Hematopoietic multipotent progenitor cell treated with erythropoietin and hydrocortisone succinate and interleukin-3 and kit ligand, for 4 days (in vitro differentiated cells): ENCODE results near the gene CAV1.

Experiments
- DNase-seq: peaks from one replicate; pipeline ENCODE4 v3.0.0-alpha.2; 2015

The CAV1 gene

GRCh38 chr7:116560021-116560970, 35.5 kb downstream of the CAV1 start:
- no peak for DNase-seq

DNA sequence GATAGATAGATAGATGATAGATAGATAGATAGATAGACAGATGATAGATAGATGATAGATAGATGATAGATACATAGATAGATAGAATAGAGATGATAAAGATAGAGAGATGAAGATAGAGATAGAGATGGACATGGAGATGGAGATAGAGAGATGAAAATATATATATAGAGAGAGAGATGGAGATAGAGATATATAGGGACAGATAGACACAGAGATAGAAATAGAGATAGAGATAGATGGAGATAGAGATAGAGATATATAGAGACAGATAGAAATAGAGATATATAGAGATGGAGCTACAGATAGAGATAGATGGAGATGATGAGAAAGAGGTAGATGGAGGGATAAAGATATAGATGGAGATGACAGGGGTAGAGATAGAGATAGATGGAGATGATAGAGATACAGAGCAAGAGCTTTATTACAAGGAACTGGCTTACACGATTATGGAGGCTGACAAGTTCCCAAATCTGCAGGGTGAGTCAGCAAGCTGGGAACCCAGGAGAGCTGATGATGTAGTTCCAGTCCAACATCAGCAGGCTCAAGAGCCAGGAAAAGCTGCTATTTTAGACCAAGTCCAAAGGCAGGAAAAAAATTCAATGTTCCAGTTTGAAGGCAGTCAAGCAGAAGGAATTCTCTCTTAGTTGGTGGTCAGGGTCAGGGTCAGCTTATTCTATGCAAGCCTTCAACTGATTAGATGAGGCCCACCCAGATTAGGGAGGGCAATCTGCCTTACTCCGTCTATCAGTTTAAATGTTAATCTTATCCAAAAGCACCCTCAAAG, 37.1 kb downstream of the CAV1 start:
- DNase-seq, result no peak

DNA sequence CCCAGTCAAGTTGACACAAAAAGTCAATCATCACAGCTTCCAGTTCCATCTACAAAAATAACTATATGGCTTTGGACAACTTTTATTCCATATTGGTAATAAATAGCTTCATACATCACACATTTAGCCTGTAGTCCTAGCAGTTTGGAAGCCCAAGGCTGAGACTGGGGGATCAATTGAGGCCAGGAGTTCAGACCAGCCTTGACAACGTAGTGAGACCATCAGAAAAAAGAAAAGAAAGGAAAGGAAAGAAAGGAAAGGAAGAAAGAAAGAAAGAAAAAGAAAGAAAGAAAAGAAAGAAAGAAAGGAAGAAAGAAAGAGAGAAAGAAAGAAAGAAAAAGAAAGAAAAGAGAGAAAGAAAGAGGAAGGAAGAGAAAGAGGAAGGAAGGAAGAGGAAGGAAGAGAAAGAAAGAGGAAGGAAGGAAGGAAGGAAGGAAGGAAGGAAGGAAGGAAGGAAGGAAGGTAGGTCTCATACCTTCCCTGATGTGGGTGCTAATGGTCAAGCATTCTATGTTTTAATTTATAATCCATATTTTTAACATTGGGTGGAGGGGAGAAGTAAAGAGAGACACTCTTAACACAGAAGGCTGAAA, 37.8 kb downstream of the CAV1 start:
- no peak for DNase-seq

DNA sequence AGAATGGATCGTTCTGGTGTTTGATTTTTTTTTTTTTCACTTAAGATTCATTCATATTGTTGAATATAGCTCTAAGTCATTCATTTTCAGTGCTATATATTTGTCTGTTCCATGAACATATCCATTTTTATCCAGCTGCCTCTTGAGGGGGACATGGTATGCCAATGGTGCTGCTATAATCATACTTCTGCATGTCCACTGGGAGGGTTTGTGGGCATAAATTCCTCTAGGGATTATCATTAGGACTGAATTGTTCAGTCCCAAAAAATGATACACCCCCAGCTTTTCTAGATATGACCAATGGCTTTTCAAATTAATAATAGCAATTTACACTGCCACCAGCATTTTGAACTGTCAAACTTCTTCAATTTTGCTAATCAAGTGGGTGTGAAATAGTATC, 41.1 kb downstream of the CAV1 start:
- no peak for DNase-seq

GRCh38 chr7:116566666-116567065, 41.8 kb downstream of the CAV1 start:
- DNase-seq, result no peak

GRCh38 chr7:116569737-116570136, 44.9 kb downstream of the CAV1 start:
- DNase-seq, result no peak

DNA sequence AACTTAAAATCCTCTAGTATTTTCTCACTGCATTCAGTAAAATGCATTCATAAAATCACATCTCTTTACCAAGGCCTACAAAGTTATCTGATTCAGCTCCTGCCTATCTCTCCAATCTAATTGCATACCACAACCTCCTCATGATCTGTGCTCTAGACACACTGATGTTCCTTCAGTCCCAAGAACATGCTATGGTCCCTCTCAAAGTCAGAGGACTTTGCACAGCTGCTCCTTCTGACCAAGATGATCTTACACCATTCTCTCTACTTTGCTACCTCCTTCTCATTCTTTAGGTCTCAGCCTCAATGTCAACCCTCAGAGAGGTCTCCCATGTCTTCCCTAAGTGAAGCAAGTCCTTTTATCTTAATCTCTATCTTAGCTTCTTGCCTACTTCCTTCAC, 45.5 kb downstream of the CAV1 start:
- DNase-seq, result no peak

GRCh38 chr7:116571037-116571436, 46.2 kb downstream of the CAV1 start:
- DNase-seq, result no peak

GRCh38 chr7:116571552-116571951, 46.7 kb downstream of the CAV1 start:
- no peak for DNase-seq

DNA sequence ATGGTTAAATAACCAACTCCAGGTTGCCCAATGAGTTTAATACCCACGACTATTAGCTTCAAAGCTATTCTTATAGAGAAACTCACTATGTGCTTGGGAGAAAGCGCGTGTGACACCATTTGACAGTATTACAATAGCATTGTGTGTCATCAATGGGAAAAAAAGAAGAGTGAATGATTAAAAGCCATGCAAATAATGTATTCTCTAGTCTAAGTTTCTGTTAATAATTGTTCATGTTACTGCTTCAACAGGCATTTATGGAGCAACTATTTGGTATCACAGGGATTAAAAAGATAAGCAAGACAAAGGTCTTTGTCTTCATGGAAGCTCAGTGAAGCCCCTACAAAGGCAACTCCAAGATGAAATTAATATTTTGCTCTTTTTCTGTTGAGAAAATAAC, 47.2 kb downstream of the CAV1 start:
- DNase-seq, result no peak

- no peak for DNase-seq
These were observed 48.7 kb downstream of the CAV1 start for GRCh38 chr7:116573541-116573940.

- no peak for DNase-seq
These were observed 49.4 kb downstream of the CAV1 start for GRCh38 chr7:116574025-116574822.

DNA sequence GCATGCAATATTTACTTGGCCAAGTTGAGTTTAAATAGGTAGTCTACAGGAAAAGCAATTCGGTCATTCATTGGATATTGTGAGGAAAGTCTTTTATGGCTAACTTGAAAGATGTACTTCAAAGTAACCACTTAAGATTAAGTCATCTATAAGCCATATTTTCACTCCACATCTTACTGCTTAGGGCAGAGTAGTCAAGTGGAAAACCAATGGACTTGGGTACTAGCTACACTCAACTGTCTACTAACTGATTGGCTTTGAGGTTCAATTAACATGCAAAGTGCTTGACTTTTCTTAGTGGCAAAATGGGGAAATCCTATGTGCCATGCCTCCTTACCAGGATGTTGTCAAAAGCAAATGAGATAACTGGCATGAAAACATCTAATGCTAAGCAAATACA, 51.0 kb downstream of the CAV1 start:
- no peak for DNase-seq

GRCh38 chr7:116576350-116577319, 51.8 kb downstream of the CAV1 start:
- no peak for DNase-seq

GRCh38 chr7:116577320-116577871, 52.6 kb downstream of the CAV1 start:
- DNase-seq, result no peak

DNA sequence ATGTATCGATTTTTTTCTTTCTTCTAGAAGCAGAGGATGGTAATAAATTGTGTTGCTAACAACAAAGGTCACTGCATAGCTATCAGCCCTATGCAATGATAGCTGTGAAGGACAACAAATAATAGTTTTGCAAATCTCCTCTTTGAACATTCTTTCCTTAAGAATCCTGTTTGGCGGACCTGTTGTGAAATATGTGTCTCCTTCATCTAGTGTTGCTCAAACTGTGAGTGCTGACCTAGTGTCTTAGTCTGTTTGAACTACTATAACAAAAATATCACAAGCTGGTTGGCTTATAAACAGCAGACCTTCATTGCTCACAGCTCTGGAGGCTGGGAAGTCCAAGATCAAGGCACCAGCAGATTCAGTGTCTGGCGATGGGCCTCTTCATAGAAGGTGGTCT, 53.7 kb downstream of the CAV1 start:
- no peak for DNase-seq

GRCh38 chr7:116579322-116579721, 54.5 kb downstream of the CAV1 start:
- no peak for DNase-seq

- DNase-seq, result no peak
These were observed 55.0 kb downstream of the CAV1 start for GRCh38 chr7:116579835-116580234.

DNA sequence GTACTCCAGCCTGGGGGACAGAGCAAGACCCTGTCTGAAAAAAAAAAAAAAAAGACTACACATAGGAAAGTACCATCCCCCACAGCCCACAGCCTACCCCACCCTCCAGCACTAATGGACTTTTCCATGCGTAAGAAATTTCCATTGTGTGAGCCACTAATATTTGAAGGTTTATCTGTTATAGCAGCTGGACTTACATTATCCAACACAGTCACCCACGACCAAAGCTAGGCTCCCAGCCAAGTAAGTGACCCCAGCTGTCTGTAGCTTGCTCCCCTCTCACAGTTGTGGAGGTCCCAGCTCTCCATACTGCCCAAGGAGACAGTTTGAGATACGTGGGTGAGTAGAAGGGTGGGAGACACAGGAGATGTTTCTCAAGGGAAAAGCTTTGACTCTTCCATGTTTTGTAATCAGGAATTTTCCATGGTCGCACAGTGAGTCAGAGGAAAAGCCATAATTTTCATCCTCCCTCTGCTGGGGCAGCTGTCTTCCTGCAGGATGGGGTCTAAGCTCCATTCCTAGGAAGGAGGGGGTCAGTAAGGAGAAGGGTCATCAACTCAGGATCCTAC, 57.4 kb downstream of the CAV1 start:
- DNase-seq, result no peak

GRCh38 chr7:116582806-116583444, 58.1 kb downstream of the CAV1 start:
- no peak for DNase-seq
